Karpas-422 (cell line): ENCODE data around the gene FBXL13. TPM values are rescaled to one million over a fixed set of nuclear protein-coding genes. Genes with fewer than 3 reads are reported as not detected.

Experiments used
- DNase-seq: peaks from one replicate; pipeline ENCODE4 v3.0.0-alpha.2; 2015
- H2AFZ ChIP-seq: fragments of 200-600 bp; sonication (generic); 2 replicates; pipeline ENCODE4 v1.6.1; 2014; ENCODE audit warnings: antibody characterized with exemption, low read length, mixed read lengths
- H3K27ac ChIP-seq: fragments of 200-600 bp; sonication (generic); 2 replicates; pipeline ENCODE4 v1.5.1; 2014; ENCODE audit warnings: mild to moderate bottlenecking, low read length, moderate library complexity
- H3K27me3 ChIP-seq: fragments of 200-600 bp; sonication (generic); 2 replicates; pipeline ENCODE4 v1.6.1; 2014; ENCODE audit warnings: low read length, mixed read lengths
- H3K36me3 ChIP-seq: fragments of 200-600 bp; sonication (generic); 2 replicates; pipeline ENCODE4 v1.6.1; 2014; ENCODE audit warnings: low read length, mixed read lengths; ENCODE audit not compliant: insufficient read depth
- H3K4me1 ChIP-seq: fragments of 200-600 bp; sonication (generic); 2 replicates; pipeline ENCODE4 v1.6.1; 2014; ENCODE audit warnings: mild to moderate bottlenecking, low read length, mixed read lengths
- H3K4me2 ChIP-seq: fragments of 200-600 bp; sonication (generic); 2 replicates; pipeline ENCODE4 v1.6.1; 2014; ENCODE audit warnings: low read length, low read depth, mild to moderate bottlenecking; ENCODE audit not compliant: poor library complexity, severe bottlenecking
- H3K4me3 ChIP-seq: fragments of 200-600 bp; sonication (generic); 2 replicates; pipeline ENCODE4 v1.5.1; 2014; ENCODE audit warnings: mild to moderate bottlenecking, antibody characterized with exemption, low read length, mixed read lengths
- H3K79me2 ChIP-seq: fragments of 200-600 bp; sonication (generic); 2 replicates; pipeline ENCODE4 v1.6.1; 2014; ENCODE audit warnings: mild to moderate bottlenecking, low read length, mixed read lengths
- H3K9ac ChIP-seq: fragments of 200-600 bp; sonication (generic); 2 replicates; pipeline ENCODE4 v1.6.0; 2014; ENCODE audit warnings: low read length
- H3K9me2 ChIP-seq: fragments of 200-600 bp; sonication (generic), shearing (Covaris generic); replicated peaks from 2 replicates; pipeline ENCODE4 v1.6.0; 2014; ENCODE audit warnings: mild to moderate bottlenecking, low read length, moderate library complexity; ENCODE audit not compliant: insufficient read depth
- H3K9me3 ChIP-seq: fragments of 300-700, 200-600 bp; sonication (generic); 2 replicates; pipeline ENCODE4 v1.6.1; 2014; ENCODE audit warnings: low read length, mixed read lengths
- H4K20me1 ChIP-seq: fragments of 200-600 bp; sonication (generic); 2 replicates; pipeline ENCODE4 v1.6.1; 2014; ENCODE audit warnings: mild to moderate bottlenecking, antibody characterized with exemption, low read length, low read depth; ENCODE audit not compliant: insufficient read depth
- total RNA-seq: library from RNA; depleted of rRNA; stranded (reverse); fragments of >200 nt; shearing (Covaris generic); gene quantifications from 2 replicates; pipeline ENCODE4 v1.2.3, GENCODE V29; 2014; ENCODE audit warnings: low replicate concordance

Gene FBXL13
- total RNA-seq, 1 experiment from 2014 or later, result 4.2 TPM

GRCh38 chr7:102897856-102898531 lies 176.6 kb downstream of the FBXL13 start:
- DNase-seq, result no peak

DNA sequence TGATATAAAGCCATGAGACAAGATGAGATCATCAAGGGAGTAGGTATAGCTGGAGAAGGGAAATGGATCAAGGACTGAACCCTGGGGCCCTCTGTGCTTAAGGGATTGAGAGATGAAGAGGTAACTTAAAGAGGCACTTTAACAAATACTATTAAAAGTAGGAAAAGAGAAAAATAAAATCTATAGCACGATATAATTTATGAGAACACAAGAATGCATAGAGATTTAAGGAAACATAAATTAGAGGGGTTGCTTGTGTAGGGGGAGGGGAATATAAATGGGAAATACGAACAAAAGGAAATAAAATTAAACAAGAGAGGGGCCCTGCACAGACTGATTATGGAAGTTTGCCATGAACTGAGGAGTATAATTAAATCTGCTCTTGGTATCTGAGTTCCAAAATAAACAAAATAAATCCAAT lies 177.4 kb downstream of the FBXL13 start:
- H3K9ac ChIP-seq, result no peak overlapping the region
- H3K4me1 ChIP-seq, result no peaks in the 10 kb centered on the region
- H3K9me3 ChIP-seq, result no peaks in the 10 kb centered on the region
- no peak overlapping the region for H3K4me2 ChIP-seq
- H3K9me2 ChIP-seq, result no peaks in the 10 kb centered on the region
- no peak overlapping the region for H2AFZ ChIP-seq
- H3K79me2 ChIP-seq, result no peaks in the 10 kb centered on the region
- H3K4me3 ChIP-seq, result no peak overlapping the region
- no peaks in the 10 kb centered on the region for H3K27me3 ChIP-seq
- H4K20me1 ChIP-seq, result no peaks in the 10 kb centered on the region
- peak; percentile 11 for DNase-seq
- H3K36me3 ChIP-seq, result no peaks in the 10 kb centered on the region
- H3K27ac ChIP-seq, result no peak overlapping the region

More at GRCh38 chr7:102897856-102898531, 176.6 kb downstream of the FBXL13 start:
- H3K9me2 ChIP-seq, result no peaks in the 10 kb centered on the region
- H3K4me2 ChIP-seq, result no peak overlapping the region
- H3K9ac ChIP-seq, result no peak overlapping the region
- H4K20me1 ChIP-seq, result no peaks in the 10 kb centered on the region
- H3K27ac ChIP-seq, result no peak overlapping the region
- no peak overlapping the region for H3K4me3 ChIP-seq
- no peak overlapping the region for H2AFZ ChIP-seq
- H3K4me1 ChIP-seq, result no peaks in the 10 kb centered on the region
- H3K79me2 ChIP-seq, result no peaks in the 10 kb centered on the region
- no peaks in the 10 kb centered on the region for H3K9me3 ChIP-seq
- H3K36me3 ChIP-seq, result no peaks in the 10 kb centered on the region
- H3K27me3 ChIP-seq, result no peaks in the 10 kb centered on the region

- Histone ChIP-seq H3K4me2 (no peak overlapping the region), H3K36me3 (no peaks in the 10 kb centered on the region), H3K27ac (no peak overlapping the region), H4K20me1 (no peaks in the 10 kb centered on the region), H3K9ac (no peak overlapping the region), H3K9me2 (no peaks in the 10 kb centered on the region), H2AFZ (no peak overlapping the region), H3K9me3 (no peaks in the 10 kb centered on the region), H3K4me3 (no peak overlapping the region), H3K27me3 (no peaks in the 10 kb centered on the region), H3K4me1 (no peaks in the 10 kb centered on the region), H3K79me2 (no peaks in the 10 kb centered on the region)
- peak; percentile 15 for DNase-seq
Measured at GRCh38 chr7:102896585-102896984, 178.0 kb downstream of the FBXL13 start.

- no peaks in the 10 kb centered on the region for H3K9me2 ChIP-seq
- H4K20me1 ChIP-seq, result no peaks in the 10 kb centered on the region
- H3K36me3 ChIP-seq, result no peaks in the 10 kb centered on the region
- H3K4me2 ChIP-seq, result no peak overlapping the region
- H3K9me3 ChIP-seq, result no peaks in the 10 kb centered on the region
- H3K27me3 ChIP-seq, result no peaks in the 10 kb centered on the region
- no peak overlapping the region for H2AFZ ChIP-seq
- H3K4me3 ChIP-seq, result no peak overlapping the region
- no peaks in the 10 kb centered on the region for H3K4me1 ChIP-seq
- DNase-seq, result no peak
- no peak overlapping the region for H3K9ac ChIP-seq
- H3K27ac ChIP-seq, result no peak overlapping the region
- H3K79me2 ChIP-seq, result no peaks in the 10 kb centered on the region
Measured at GRCh38 chr7:102895602-102896001, 179.0 kb downstream of the FBXL13 start.

- Histone ChIP-seq H3K4me1 (no peaks in the 10 kb centered on the region), H3K9me2 (no peaks in the 10 kb centered on the region), H4K20me1 (no peaks in the 10 kb centered on the region), H2AFZ (no peak overlapping the region), H3K9me3 (no peaks in the 10 kb centered on the region), H3K79me2 (no peaks in the 10 kb centered on the region), H3K9ac (no peak overlapping the region), H3K4me3 (no peak overlapping the region), H3K27me3 (no peaks in the 10 kb centered on the region), H3K27ac (no peak overlapping the region), H3K4me2 (no peak overlapping the region), H3K36me3 (no peaks in the 10 kb centered on the region)
- DNase-seq, result no peak
Measured at GRCh38 chr7:102892631-102893278, 181.8 kb downstream of the FBXL13 start.

DNA sequence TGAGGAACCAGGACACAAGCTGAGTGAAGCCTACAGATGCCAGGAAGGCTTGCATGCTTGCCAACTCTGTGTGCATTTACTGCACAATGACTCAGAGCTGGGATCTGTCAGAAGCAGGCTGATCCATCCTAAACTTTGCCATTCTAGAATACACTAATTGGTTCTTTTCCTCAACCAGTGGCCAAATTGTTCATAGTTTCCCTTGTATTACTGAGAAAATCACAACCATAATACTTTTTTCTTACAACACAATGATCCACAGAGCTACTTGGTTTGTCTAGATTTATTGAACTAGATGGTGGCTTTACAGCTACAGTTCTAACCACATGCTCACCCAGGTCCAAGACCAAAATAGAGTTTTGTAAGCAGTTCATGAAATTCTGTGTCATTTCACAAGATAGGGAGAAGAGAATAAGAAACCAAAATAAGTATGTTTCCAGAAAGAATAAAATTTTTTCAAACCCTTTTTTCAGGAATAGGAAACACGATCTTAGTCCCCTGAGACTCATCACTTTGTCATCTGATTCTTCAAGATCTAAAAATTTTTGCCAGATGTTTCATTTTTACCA lies 182.8 kb downstream of the FBXL13 start:
- Histone ChIP-seq H3K9ac (no peak overlapping the region), H3K4me2 (no peak overlapping the region)

DNA sequence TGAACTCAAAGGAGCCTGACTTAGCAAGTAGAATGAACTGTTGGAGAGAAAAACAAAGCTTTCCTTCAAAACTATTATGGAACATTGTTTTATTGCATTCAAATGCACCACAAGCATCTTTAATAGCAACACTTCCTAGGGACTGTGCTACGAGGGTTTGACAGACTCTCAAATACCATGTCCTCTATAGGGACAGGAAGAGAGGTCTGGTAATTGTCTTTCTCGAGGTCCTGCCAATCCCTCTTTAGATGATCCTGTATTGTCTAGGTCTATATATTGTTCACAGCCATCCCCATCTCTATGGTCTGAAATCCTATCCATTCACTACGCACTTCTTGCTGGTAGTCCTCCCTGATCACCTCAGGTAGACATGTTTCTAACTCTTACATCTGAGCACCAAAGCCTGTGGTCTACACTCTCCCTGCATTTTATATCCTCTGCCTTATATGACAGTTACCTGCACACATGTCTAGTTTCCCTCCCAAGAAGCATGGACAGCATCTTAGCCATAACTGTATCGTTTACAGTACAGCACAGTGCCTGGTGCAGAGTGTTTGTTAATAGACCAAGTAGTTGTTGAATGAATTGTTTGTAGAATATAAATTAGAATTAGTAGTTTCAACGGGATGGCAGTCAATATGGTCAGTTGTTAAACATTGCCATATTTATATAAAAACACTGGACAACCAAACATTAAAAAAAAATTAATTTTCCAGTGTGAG lies 183.5 kb downstream of the FBXL13 start:
- Histone ChIP-seq H3K4me3 (no peak overlapping the region), H3K27me3 (no peaks in the 10 kb centered on the region), H2AFZ (no peak overlapping the region), H3K4me2 (no peak overlapping the region), H3K27ac (no peak overlapping the region), H3K4me1 (no peaks in the 10 kb centered on the region), H3K9me3 (no peaks in the 10 kb centered on the region), H3K9me2 (no peaks in the 10 kb centered on the region), H4K20me1 (no peaks in the 10 kb centered on the region), H3K36me3 (no peaks in the 10 kb centered on the region), H3K79me2 (no peaks in the 10 kb centered on the region), H3K9ac (no peak overlapping the region)
- no peak for DNase-seq

More for the DNA sequence above, 182.8 kb downstream of the FBXL13 start:
- DNase-seq, result no peak
- Histone ChIP-seq H3K79me2 (no peaks in the 10 kb centered on the region), H2AFZ (no peak overlapping the region), H3K9me2 (no peaks in the 10 kb centered on the region), H3K27me3 (no peaks in the 10 kb centered on the region), H3K9me3 (no peaks in the 10 kb centered on the region), H3K36me3 (no peaks in the 10 kb centered on the region), H3K4me1 (no peaks in the 10 kb centered on the region), H3K4me3 (no peak overlapping the region), H4K20me1 (no peaks in the 10 kb centered on the region), H3K27ac (no peak overlapping the region)
